Liver (tissue), 9 donors: ENCODE data around the gene ANTXR2. TPM values are rescaled to one million over a fixed set of nuclear protein-coding genes. Genes with fewer than 3 reads are reported as not detected.

Experiments used
- DNase-seq: peaks from one replicate; pipeline ENCODE4 v3.0.0-alpha.2; 2017; ENCODE audit warnings: low spot score
- H3K27ac ChIP-seq, 2 donors: one replicate each; pipeline ENCODE4 v1.7.0; 2013; ENCODE audit warnings: inconsistent platforms in 2 of 2, low read length in 2 of 2, control low read depth in 1 of 2, low read depth in 1 of 2, mild to moderate bottlenecking in 1 of 2
- H3K27me3 ChIP-seq, 4 donors: one replicate each; pipeline versions ENCODE4 v1.6.1 to v1.7.0; 2013; ENCODE audit warnings: low read length in 3 of 4, inconsistent platforms in 1 of 4, mild to moderate bottlenecking in 1 of 4, moderate library complexity in 1 of 4; ENCODE audit not compliant: control insufficient read depth in 4 of 4, insufficient read depth in 4 of 4
- H3K36me3 ChIP-seq, 4 donors: one replicate each; pipeline versions ENCODE4 v1.6.1 to v1.7.0; 2013; ENCODE audit warnings: low read length in 3 of 4, mild to moderate bottlenecking in 3 of 4, low read depth in 1 of 4, moderate library complexity in 1 of 4; ENCODE audit not compliant: control insufficient read depth in 4 of 4, insufficient read depth in 3 of 4
- H3K4me1 ChIP-seq, 4 donors: one replicate each; pipeline versions ENCODE4 v1.6.1 to v1.7.0; 2013; ENCODE audit warnings: low read length in 3 of 4, mild to moderate bottlenecking in 3 of 4, moderate library complexity in 1 of 4; ENCODE audit not compliant: control insufficient read depth in 4 of 4, insufficient read depth in 4 of 4
- H3K4me3 ChIP-seq, 3 donors: one replicate each; pipeline versions ENCODE4 v1.6.1 to v1.7.0; 2013; ENCODE audit warnings: low read length in 3 of 3, control low read depth in 1 of 3, low read depth in 1 of 3, mild to moderate bottlenecking in 1 of 3
- H3K9ac ChIP-seq, 2 donors: one replicate each; pipeline ENCODE4 v1.7.0; 2013; ENCODE audit warnings: low read length in 2 of 2, mild to moderate bottlenecking in 2 of 2, moderate library complexity in 2 of 2, control low read depth in 1 of 2, low read depth in 1 of 2
- H3K9me3 ChIP-seq, 4 donors: one replicate each; pipeline versions ENCODE4 v1.6.1 to v1.7.0; 2013; ENCODE audit warnings: low read length in 3 of 4; ENCODE audit not compliant: control insufficient read depth in 4 of 4
- EGR1 ChIP-seq, 2 donors: IDR thresholded peaks; 2 replicates each; pipeline ENCODE4 v1.6.1; 2016 to 2018; ENCODE audit warnings: antibody characterized with exemption in 2 of 2, low read depth in 2 of 2
- FOXA1 ChIP-seq: IDR thresholded peaks from 2 replicates; pipeline ENCODE4 v1.6.1; 2016; ENCODE audit warnings: antibody characterized with exemption
- FOXA2 ChIP-seq: IDR thresholded peaks from 2 replicates; pipeline ENCODE4 v1.6.1; 2016; ENCODE audit warnings: antibody characterized with exemption
- GABPA ChIP-seq, 2 donors: IDR thresholded peaks in 1 of 2; conservative IDR thresholded peaks in 1 of 2; 2 replicates each; pipeline ENCODE4 v1.6.1; 2016; ENCODE audit warnings: antibody characterized with exemption in 2 of 2, mild to moderate bottlenecking in 1 of 2, moderate library complexity in 1 of 2
- HNF4A ChIP-seq, 2 donors: conservative IDR thresholded peaks; 2 replicates each; pipeline ENCODE4 v1.6.1; 2016; ENCODE audit warnings: antibody characterized with exemption in 2 of 2, mild to moderate bottlenecking in 2 of 2
- HNF4G ChIP-seq: IDR thresholded peaks from 2 replicates; pipeline ENCODE4 v1.6.1; 2016; ENCODE audit warnings: antibody characterized with exemption
- JUND ChIP-seq, 2 donors: IDR thresholded peaks; 2 replicates each; pipeline ENCODE4 v1.6.1; 2016; ENCODE audit warnings: antibody characterized with exemption in 2 of 2
- NR2F2 ChIP-seq: IDR thresholded peaks from 2 replicates; pipeline ENCODE4 v1.6.1; 2016; ENCODE audit warnings: antibody characterized with exemption
- RAD21 ChIP-seq, 2 donors: IDR thresholded peaks; 2 replicates each; pipeline ENCODE4 v1.6.1; 2016; ENCODE audit warnings: antibody characterized with exemption in 2 of 2, mild to moderate bottlenecking in 2 of 2
- RXRA ChIP-seq, 2 donors: IDR thresholded peaks; 2 replicates each; pipeline ENCODE4 v1.6.1; 2017 to 2018; ENCODE audit warnings: antibody characterized with exemption in 2 of 2, mild to moderate bottlenecking in 1 of 2
- SP1 ChIP-seq: IDR thresholded peaks from 2 replicates; pipeline ENCODE4 v1.6.1; 2018; ENCODE audit warnings: antibody characterized with exemption, mild to moderate bottlenecking
- TAF1 ChIP-seq: conservative IDR thresholded peaks from 2 replicates; pipeline ENCODE4 v1.6.1; 2016; ENCODE audit warnings: antibody characterized with exemption, mild to moderate bottlenecking
- YY1 ChIP-seq: IDR thresholded peaks from 2 replicates; pipeline ENCODE4 v1.6.1; 2016; ENCODE audit warnings: antibody characterized with exemption, mild to moderate bottlenecking
- WGBS: extraction: QIAGEN DNeasy Blood & Tissue Kit; methylation state at CpG from one replicate; pipeline ENCODE4 v1.1.7; 2013; 5-methylcytosine and 5-hydroxymethylcytosine counted together
- polyA plus RNA-seq, 2 donors: library from polyadenylated mRNA; stranded (reverse) in 1 of 2; unstranded in 1 of 2; fragments of 200-250 nt in 1 of 2; fragments of >200 nt in 1 of 2; fragmentation: Nextera tagmentation in 1 of 2; extraction: Ambion mirVana in 1 of 2; gene quantifications; one replicate each; pipeline versions ENCODE4 v1.2.1 to v1.2.3, GENCODE V29; 2013 to 2015
- total RNA-seq, 2 donors: library from RNA; depleted of rRNA; stranded (reverse); fragments of >200 nt; gene quantifications; one replicate each; pipeline ENCODE4 v1.2.3, GENCODE V29; 2014
- TF ChIP-seq, protein P1 (sequence below): IDR thresholded peaks from 2 replicates; pipeline ENCODE4 v1.6.1; 2016; ENCODE audit warnings: antibody characterized with exemption, mild to moderate bottlenecking
- TF ChIP-seq, protein P2 (sequence below): IDR thresholded peaks from 2 replicates; pipeline ENCODE4 v1.6.1; 2016; ENCODE audit warnings: antibody characterized with exemption
- TF ChIP-seq, protein P3 (sequence below): IDR thresholded peaks from 2 replicates; pipeline ENCODE4 v1.6.1; 2016; ENCODE audit warnings: antibody characterized with exemption
- donor health status: healthy.
- donor health status: healthy.
- donor health status: healthy.
- donor health status: healthy.
- donor health status: healthy.

The ANTXR2 gene
- total and polyA plus RNA-seq, 4 donors: 16.1 to 30.5 (median 21.3) TPM

DNA sequence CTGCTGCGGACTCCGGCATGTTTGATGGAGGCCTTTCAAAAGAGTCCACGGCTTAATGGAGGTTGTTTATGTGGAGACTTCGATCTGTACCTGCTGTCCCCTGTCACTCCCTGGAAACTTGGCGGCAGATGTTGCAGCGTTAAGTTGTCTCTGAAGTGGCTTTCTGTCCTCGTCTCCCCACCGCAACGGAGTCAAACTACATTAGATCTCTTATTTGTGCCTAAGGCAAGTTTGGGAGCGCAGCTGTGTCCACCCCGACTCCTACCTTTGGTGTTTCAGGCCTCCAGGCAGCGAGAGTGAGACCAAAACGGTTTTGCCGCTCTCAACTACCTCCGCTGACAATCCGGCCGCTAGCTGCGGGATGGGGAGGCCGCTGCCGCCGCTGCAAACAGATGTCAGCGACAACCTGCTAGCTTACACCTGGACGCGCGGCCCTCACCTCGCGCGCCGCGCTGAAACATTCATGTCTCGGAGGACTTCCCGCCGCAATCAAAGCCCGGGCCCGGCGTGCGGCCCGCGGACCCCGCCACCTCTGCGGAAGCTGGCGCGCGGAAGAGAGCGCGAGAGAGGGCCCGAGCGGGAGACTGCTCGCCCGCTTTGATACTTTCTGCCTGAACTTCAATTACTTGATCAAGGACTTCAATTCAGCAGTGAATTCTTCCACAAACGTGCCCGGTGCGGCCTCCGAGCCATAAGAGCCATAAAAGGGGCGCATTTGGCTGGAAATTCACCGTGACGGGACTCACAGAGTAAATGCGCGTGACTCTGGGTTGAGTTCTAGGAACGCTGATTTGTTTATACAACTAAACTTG is 108.4 kb downstream of the ANTXR2 start:
- TF ChIP-seq NR2F2 (no peak), RAD21 (IDR thresholded peaks at IDR 0.05) (no peak), FOXA2 (no peak), HNF4A (conservative IDR thresholded peaks at IDR 0.05) (no peak), HNF4G (no peak), EGR1 (IDR thresholded peaks at IDR 0.05; ENCODE audit: low read depth in 2 of 2) (no peak), FOXA1 (no peak), YY1 (no peak), JUND (IDR thresholded peaks at IDR 0.05) (no peak), TAF1 (no peak), GABPA (IDR thresholded peaks at IDR 0.05 in 1 of 2, conservative IDR thresholded peaks at IDR 0.05 in 1 of 2) (no peak)
- TF ChIP-seq, protein P1, sequence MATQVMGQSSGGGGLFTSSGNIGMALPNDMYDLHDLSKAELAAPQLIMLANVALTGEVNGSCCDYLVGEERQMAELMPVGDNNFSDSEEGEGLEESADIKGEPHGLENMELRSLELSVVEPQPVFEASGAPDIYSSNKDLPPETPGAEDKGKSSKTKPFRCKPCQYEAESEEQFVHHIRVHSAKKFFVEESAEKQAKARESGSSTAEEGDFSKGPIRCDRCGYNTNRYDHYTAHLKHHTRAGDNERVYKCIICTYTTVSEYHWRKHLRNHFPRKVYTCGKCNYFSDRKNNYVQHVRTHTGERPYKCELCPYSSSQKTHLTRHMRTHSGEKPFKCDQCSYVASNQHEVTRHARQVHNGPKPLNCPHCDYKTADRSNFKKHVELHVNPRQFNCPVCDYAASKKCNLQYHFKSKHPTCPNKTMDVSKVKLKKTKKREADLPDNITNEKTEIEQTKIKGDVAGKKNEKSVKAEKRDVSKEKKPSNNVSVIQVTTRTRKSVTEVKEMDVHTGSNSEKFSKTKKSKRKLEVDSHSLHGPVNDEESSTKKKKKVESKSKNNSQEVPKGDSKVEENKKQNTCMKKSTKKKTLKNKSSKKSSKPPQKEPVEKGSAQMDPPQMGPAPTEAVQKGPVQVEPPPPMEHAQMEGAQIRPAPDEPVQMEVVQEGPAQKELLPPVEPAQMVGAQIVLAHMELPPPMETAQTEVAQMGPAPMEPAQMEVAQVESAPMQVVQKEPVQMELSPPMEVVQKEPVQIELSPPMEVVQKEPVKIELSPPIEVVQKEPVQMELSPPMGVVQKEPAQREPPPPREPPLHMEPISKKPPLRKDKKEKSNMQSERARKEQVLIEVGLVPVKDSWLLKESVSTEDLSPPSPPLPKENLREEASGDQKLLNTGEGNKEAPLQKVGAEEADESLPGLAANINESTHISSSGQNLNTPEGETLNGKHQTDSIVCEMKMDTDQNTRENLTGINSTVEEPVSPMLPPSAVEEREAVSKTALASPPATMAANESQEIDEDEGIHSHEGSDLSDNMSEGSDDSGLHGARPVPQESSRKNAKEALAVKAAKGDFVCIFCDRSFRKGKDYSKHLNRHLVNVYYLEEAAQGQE: no peak
- no peak for DNase-seq
- Histone ChIP-seq H3K9ac (no peak overlapping the region), H3K4me3 (no peak overlapping the region), H3K9me3 (peaks cover 0 to 3% (median 2%) of the 10 kb centered on the region in 4 donors), H3K36me3 (peaks cover 5 to 16% (median 11%) of the 10 kb centered on the region in 4 donors), H3K4me1 (no peaks in the 10 kb centered on the region), H3K27me3 (no peaks in the 10 kb centered on the region), H3K27ac (no peak overlapping the region)
- 87% methylated on average over 60 of the region's 60 CpGs for WGBS

DNA sequence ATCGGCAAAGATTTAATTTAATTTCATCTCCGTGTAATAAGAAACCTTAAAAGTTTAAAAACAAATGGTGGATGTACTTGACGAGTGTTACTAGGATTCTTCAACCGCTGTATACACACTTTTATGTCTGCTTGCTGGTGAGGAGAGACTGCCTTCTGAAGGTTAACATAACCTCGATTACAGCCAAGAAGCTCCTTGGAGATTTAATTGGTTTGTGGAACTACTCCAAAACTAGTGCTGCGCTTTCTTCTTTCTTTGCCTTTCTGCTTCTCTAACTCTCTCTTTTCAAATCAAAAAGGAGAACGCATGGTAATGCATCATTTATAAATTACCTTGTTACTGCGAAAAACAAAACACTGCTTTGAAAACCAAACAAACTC is 109.0 kb downstream of the ANTXR2 start:
- 90% methylated on average over 8 of the region's 8 CpGs for WGBS
- H3K9ac ChIP-seq: no peak overlapping the region
- TF ChIP-seq, protein P1: no peak
- TF ChIP-seq TAF1 (no peak), GABPA (IDR thresholded peaks at IDR 0.05 in 1 of 2, conservative IDR thresholded peaks at IDR 0.05 in 1 of 2) (no peak), FOXA2 (no peak), RXRA (IDR thresholded peaks at IDR 0.05) (no peak), NR2F2 (no peak), EGR1 (IDR thresholded peaks at IDR 0.05; ENCODE audit: low read depth in 2 of 2) (no peak), SP1 (no peak), HNF4G (no peak)
- TF ChIP-seq, protein P2, sequence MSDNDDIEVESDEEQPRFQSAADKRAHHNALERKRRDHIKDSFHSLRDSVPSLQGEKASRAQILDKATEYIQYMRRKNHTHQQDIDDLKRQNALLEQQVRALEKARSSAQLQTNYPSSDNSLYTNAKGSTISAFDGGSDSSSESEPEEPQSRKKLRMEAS: no peak
- TF ChIP-seq, protein P3, sequence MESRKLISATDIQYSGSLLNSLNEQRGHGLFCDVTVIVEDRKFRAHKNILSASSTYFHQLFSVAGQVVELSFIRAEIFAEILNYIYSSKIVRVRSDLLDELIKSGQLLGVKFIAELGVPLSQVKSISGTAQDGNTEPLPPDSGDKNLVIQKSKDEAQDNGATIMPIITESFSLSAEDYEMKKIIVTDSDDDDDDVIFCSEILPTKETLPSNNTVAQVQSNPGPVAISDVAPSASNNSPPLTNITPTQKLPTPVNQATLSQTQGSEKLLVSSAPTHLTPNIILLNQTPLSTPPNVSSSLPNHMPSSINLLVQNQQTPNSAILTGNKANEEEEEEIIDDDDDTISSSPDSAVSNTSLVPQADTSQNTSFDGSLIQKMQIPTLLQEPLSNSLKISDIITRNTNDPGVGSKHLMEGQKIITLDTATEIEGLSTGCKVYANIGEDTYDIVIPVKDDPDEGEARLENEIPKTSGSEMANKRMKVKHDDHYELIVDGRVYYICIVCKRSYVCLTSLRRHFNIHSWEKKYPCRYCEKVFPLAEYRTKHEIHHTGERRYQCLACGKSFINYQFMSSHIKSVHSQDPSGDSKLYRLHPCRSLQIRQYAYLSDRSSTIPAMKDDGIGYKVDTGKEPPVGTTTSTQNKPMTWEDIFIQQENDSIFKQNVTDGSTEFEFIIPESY: no peak
- DNase-seq: no peak
- H3K4me3 ChIP-seq: no peak overlapping the region
- peaks cover 5 to 16% (median 11%) of the 10 kb centered on the region in 4 donors for H3K36me3 ChIP-seq
- H3K4me1 ChIP-seq: no peaks in the 10 kb centered on the region
- no peak overlapping the region for H3K27ac ChIP-seq
- peaks cover 0 to 3% (median 2%) of the 10 kb centered on the region in 4 donors for H3K9me3 ChIP-seq
- H3K27me3 ChIP-seq: no peaks in the 10 kb centered on the region
